CD14-positive monocyte (primary cell): ENCODE data around the gene ZDHHC14. TPM values are rescaled to one million over a fixed set of nuclear protein-coding genes. Genes with fewer than 3 reads are reported as not detected.
A peak's percentile ranks its signal among the peaks of the same experiment; 100 is the strongest.

ENCODE experiments used
- DNase-seq, 3 donors: peaks; one replicate each; pipeline ENCODE4 v3.0.0-alpha.2; 2011 to 2022
- H2AFZ ChIP-seq: 2 replicates; pipeline ENCODE4 v1.6.0; 2012; ENCODE audit warnings: mild to moderate bottlenecking, low read depth, low read length, inconsistent platforms; ENCODE audit not compliant: insufficient read depth, poor library complexity, severe bottlenecking
- H3K27ac ChIP-seq, 2 donors: 1 replicate in 1 of 2; 2 replicates in 1 of 2; pipeline ENCODE4 v1.5.1; 2012 to 2013; ENCODE audit warnings: low read length in 2 of 2, control low read depth in 1 of 2, inconsistent platforms in 1 of 2, low read depth in 1 of 2, mild to moderate bottlenecking in 1 of 2
- H3K27me3 ChIP-seq, 2 donors: one replicate each; pipeline versions ENCODE4 v1.6.0 to v1.6.1; 2011 to 2013; ENCODE audit warnings: low read length in 2 of 2; ENCODE audit not compliant: control insufficient read depth in 2 of 2, insufficient read depth in 2 of 2
- H3K36me3 ChIP-seq, 2 donors: replicated peaks in 1 of 2; 1 replicate in 1 of 2; 2 replicates in 1 of 2; pipeline versions ENCODE4 v1.5.1 to v1.6.1; 2012 to 2013; ENCODE audit warnings: low read length in 2 of 2, control low read depth in 1 of 2, inconsistent platforms in 1 of 2, mild to moderate bottlenecking in 1 of 2; ENCODE audit not compliant: insufficient read depth in 2 of 2, control insufficient read depth in 1 of 2
- H3K4me1 ChIP-seq, 2 donors: 1 replicate in 1 of 2; 2 replicates in 1 of 2; pipeline versions ENCODE4 v1.5.1 to v1.6.1; 2012 to 2013; ENCODE audit warnings: low read length in 2 of 2, control low read depth in 1 of 2, inconsistent platforms in 1 of 2, mild to moderate bottlenecking in 1 of 2, moderate library complexity in 1 of 2; ENCODE audit not compliant: insufficient read depth in 2 of 2, control insufficient read depth in 1 of 2
- H3K4me2 ChIP-seq: replicated peaks from 2 replicates; pipeline ENCODE3; 2012; ENCODE audit warnings: low read length, moderate library complexity, mild to moderate bottlenecking; ENCODE audit not compliant: poor library complexity, severe bottlenecking; ENCODE audit errors: extremely low read depth
- H3K4me3 ChIP-seq, 3 experiments: fragments of 200-600 bp in 1 of 3; sonication (generic) in 1 of 3; replicated peaks in 1 of 3; 1 replicate in 2 of 3; 2 replicates in 1 of 3; pipeline ENCODE4 v1.5.1; 2011 to 2013; ENCODE audit warnings: low read length in 3 of 3, mild to moderate bottlenecking in 3 of 3, control low read depth in 2 of 3, low read depth in 2 of 3, inconsistent platforms in 1 of 3, moderate library complexity in 1 of 3
- H3K79me2 ChIP-seq: 2 replicates; pipeline ENCODE4 v1.6.0; 2012; ENCODE audit warnings: mild to moderate bottlenecking, control low read depth, inconsistent platforms, low read length, moderate library complexity; ENCODE audit not compliant: insufficient read depth
- H3K9ac ChIP-seq: 2 replicates; pipeline ENCODE4 v1.6.0; 2017; ENCODE audit warnings: low read length, mild to moderate bottlenecking; ENCODE audit not compliant: insufficient read depth, poor library complexity, severe bottlenecking
- H3K9me3 ChIP-seq, 2 donors: replicated peaks in 1 of 2; 1 replicate in 1 of 2; 2 replicates in 1 of 2; pipeline versions ENCODE4 v1.5.1 to v1.6.1; 2012 to 2013; ENCODE audit warnings: low read length in 2 of 2, control low read depth in 1 of 2; ENCODE audit not compliant: control insufficient read depth in 1 of 2, insufficient read depth in 1 of 2
- H4K20me1 ChIP-seq: 2 replicates; pipeline ENCODE4 v1.6.0; 2012; ENCODE audit warnings: mild to moderate bottlenecking, low read length, control low read depth, moderate library complexity; ENCODE audit not compliant: insufficient read depth
- H3K27ac Mint-ChIP-seq, 7 donors: one replicate each; pipeline ENCODE4 v1.8.0; 2020; ENCODE audit warnings: mild to moderate bottlenecking in 7 of 7, mixed read lengths in 7 of 7, moderate library complexity in 6 of 7, inconsistent platforms in 2 of 7
- H3K27me3 Mint-ChIP-seq, 3 donors: one replicate each; pipeline ENCODE4 v1.8.0; 2021 to 2022; ENCODE audit warnings: low read depth in 3 of 3, mild to moderate bottlenecking in 3 of 3, mixed read lengths in 3 of 3, moderate library complexity in 3 of 3, inconsistent platforms in 1 of 3
- H3K36me3 Mint-ChIP-seq, 2 donors: one replicate each; pipeline ENCODE4 v1.8.0; 2020; ENCODE audit warnings: mixed read lengths in 2 of 2, inconsistent platforms in 1 of 2, mild to moderate bottlenecking in 1 of 2
- H3K4me1 Mint-ChIP-seq: one replicate; pipeline ENCODE4 v1.8.0; 2020; ENCODE audit warnings: mild to moderate bottlenecking, mixed read lengths
- H3K4me3 Mint-ChIP-seq, 2 donors: one replicate each; pipeline ENCODE4 v1.8.0; 2020; ENCODE audit warnings: mild to moderate bottlenecking in 2 of 2, mixed read lengths in 2 of 2, moderate library complexity in 1 of 2
- H3K9me3 Mint-ChIP-seq, 7 donors: one replicate each; pipeline ENCODE4 v1.8.0; 2020 to 2022; ENCODE audit warnings: mixed read lengths in 7 of 7, mild to moderate bottlenecking in 6 of 7, moderate library complexity in 6 of 7, inconsistent platforms in 2 of 7
- WGBS: methylation state at CpG from one replicate; pipeline ENCODE4 v1.1.5; 2013; ENCODE audit warnings: missing lambda C conversion rate; ENCODE audit not compliant: insufficient coverage; 5-methylcytosine and 5-hydroxymethylcytosine counted together
- intact Hi-C, 2 donors: fragments of 100-400 bp; cut with micrococcal nuclease; formaldehyde crosslinking; loops; one replicate each; pipeline versions ENCODE4 v1.15.0 to v1.15.1; 2023
- polyA plus RNA-seq, 3 donors: library from polyadenylated mRNA; depleted of rRNA in 1 of 3; unstranded in 2 of 3; stranded (reverse) in 1 of 3; fragments of 300-500 nt in 2 of 3; fragments of >200 nt in 1 of 3; fragmentation: Illumina TruSeq in 2 of 3; gene quantifications; 1 replicate in 2 of 3; 2 replicates in 1 of 3; pipeline ENCODE4 v1.2.3, GENCODE V29; 2012 to 2021
- TF ChIP-seq, protein P1 (sequence below): fragments of 200-600 bp; IDR thresholded peaks from one replicate; pipeline ENCODE4 v1.8.0; 2022; ENCODE audit warnings: antibody characterized with exemption, mild to moderate bottlenecking

ZDHHC14 gene
- polyA plus RNA-seq, 3 donors, result 0.30 to 1.7 (median 0.93) TPM

DNA sequence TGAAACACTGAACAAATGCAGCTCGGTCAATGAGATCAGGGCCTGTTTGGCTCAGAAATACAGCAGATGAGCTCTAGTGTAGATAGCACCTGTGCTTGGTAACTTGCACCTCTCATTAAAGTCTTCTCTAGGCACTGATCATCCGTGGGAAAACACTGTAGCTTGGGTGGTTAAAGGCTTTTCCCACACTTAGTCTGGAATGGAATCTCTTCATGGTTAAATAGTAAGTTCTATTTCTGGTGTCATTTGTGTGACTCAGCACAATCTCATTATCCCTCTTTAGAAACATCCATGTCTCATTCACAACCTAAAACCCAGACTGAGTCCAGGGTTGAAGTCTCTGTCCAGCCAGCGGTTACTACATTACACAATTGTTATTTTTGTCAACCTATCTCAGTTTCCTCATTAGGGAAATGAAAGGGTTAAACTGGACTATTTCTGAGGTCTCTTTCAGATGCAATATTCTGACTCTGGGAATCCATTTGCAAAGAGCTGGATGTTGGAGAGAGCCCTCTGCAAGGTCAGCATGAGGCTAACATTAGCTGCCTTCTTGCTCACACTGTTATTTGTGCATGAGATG, 125.0 kb downstream of the ZDHHC14 start:
- H3K9ac ChIP-seq, result no peak overlapping the region
- H2AFZ ChIP-seq, result no peak overlapping the region
- Mint-ChIP-seq H3K9me3 (peaks cover 10 to 24% (median 15%) of the 10 kb centered on the region in 7 donors), H3K4me1 (peaks cover 20% of the 10 kb centered on the region), H3K4me3 (no peak overlapping the region), H3K27me3 (peaks cover 0 to 1% (median 0%) of the 10 kb centered on the region in 3 donors), H3K36me3 (peaks cover 0 to 6% of the 10 kb centered on the region in 2 donors), H3K27ac (no peak overlapping the region)
- H3K36me3 ChIP-seq, result no peaks in the 10 kb centered on the region
- peaks cover 9 to 18% of the 10 kb centered on the region in 2 donors for H3K4me1 ChIP-seq
- WGBS, result 90% methylated on average over 1 of the region's 3 CpGs
- TF ChIP-seq, protein P1, sequence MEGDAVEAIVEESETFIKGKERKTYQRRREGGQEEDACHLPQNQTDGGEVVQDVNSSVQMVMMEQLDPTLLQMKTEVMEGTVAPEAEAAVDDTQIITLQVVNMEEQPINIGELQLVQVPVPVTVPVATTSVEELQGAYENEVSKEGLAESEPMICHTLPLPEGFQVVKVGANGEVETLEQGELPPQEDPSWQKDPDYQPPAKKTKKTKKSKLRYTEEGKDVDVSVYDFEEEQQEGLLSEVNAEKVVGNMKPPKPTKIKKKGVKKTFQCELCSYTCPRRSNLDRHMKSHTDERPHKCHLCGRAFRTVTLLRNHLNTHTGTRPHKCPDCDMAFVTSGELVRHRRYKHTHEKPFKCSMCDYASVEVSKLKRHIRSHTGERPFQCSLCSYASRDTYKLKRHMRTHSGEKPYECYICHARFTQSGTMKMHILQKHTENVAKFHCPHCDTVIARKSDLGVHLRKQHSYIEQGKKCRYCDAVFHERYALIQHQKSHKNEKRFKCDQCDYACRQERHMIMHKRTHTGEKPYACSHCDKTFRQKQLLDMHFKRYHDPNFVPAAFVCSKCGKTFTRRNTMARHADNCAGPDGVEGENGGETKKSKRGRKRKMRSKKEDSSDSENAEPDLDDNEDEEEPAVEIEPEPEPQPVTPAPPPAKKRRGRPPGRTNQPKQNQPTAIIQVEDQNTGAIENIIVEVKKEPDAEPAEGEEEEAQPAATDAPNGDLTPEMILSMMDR, result no peak
- no peak overlapping the region for H3K4me2 ChIP-seq
- H3K9me3 ChIP-seq, result peaks cover 7 to 13% of the 10 kb centered on the region in 2 donors
- H3K79me2 ChIP-seq, result no peaks in the 10 kb centered on the region
- H3K27me3 ChIP-seq, result no peaks in the 10 kb centered on the region
- DNase-seq, result no peak
- no peak overlapping the region for H3K27ac ChIP-seq
- no peaks in the 10 kb centered on the region for H4K20me1 ChIP-seq
- intact Hi-C loops, result no loop called here
- no peak overlapping the region for H3K4me3 ChIP-seq

DNA sequence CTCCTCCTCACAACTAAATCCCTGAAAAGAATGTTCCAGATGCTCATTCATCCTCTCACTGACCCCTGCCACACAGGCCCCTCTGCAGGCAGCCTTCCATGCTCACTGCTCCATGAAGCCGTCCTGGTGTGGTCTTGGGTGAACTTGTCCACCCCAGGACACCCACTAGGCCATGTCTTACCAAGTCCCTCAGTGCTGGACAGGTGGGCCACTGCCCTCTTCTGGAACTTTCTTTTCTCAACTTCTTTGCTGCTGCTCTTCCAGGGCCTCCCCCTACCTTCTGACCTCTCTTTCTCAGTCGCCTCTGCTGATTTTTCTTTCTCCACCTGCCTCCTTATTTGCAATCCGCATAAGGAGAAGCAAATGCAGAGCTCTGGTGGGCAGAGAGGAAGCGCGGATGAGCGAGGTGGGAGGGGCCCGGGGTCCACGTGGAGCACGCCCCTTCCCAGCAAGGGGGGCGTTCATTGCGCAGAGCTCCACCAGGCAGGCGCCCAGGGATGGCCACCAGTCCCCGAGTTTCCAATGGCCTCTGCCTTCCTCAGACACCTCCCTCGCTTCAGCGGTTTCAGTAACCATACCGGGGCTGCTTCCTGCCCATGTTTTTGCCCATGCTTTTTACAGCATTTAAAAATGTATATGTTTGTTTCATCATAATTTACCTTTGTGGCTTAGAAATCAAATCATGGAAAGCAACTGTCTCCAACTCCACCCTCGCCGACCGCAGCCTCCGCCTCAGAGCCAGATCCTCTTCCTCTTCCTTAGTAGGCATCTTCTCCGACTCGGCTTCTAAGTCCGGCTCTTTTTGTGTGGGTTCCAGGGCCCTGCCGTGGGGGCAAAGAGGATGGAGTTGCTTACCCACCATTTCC, 129.6 kb downstream of the ZDHHC14 start:
- Mint-ChIP-seq H3K36me3 (peaks cover 0 to 6% of the 10 kb centered on the region in 2 donors), H3K4me3 (peak overlapping the region; percentile 91 to 99), H3K27ac (peak overlapping the region; percentile 71 to 93 (median 84)), H3K4me1 (peaks cover 29% of the 10 kb centered on the region), H3K9me3 (peaks cover 7 to 15% (median 11%) of the 10 kb centered on the region in 7 donors), H3K27me3 (peaks cover 0 to 2% (median 0%) of the 10 kb centered on the region in 3 donors)
- H4K20me1 ChIP-seq, result no peaks in the 10 kb centered on the region
- peak overlapping the region; percentile 92 for H2AFZ ChIP-seq
- H3K4me3 ChIP-seq, result peak overlapping the region; percentile 42 to 80 (median 49)
- H3K27me3 ChIP-seq, result no peaks in the 10 kb centered on the region
- 29% methylated on average over 15 of the region's 24 CpGs for whole genome bisulfite sequencing
- TF ChIP-seq, protein P1, result no peak
- H3K4me2 ChIP-seq, result peak overlapping the region; percentile 82
- H3K79me2 ChIP-seq, result no peaks in the 10 kb centered on the region
- peak overlapping the region in 1 of 2 donors; percentile 72 for H3K27ac ChIP-seq
- peaks cover 7 to 10% of the 10 kb centered on the region in 2 donors for H3K9me3 ChIP-seq
- peak overlapping the region; percentile 69 for H3K9ac ChIP-seq
- intact Hi-C loops, result loop anchor here in 1 of 2 donors (5.0 kb wide), 1 partner anchor 37 kb away; no protein-coding TSS in a partner anchor
- peak; percentile 29 to 47 (median 38) for DNase-seq
- H3K4me1 ChIP-seq, result peaks cover 21 to 25% of the 10 kb centered on the region in 2 donors
- H3K36me3 ChIP-seq, result no peaks in the 10 kb centered on the region
